OCI-LY3 (cell line): ENCODE measurements around the gene CLTCL1.

Source experiments
- H2AFZ ChIP-seq: fragments of 200-600, 300-600 bp; shearing (Covaris generic); 2 replicates; pipeline ENCODE4 v1.6.0; 2014; ENCODE audit warnings: antibody characterized with exemption, low read depth, low read length
- H3K27ac ChIP-seq: fragments of 200-600, 300-600 bp; sonication (generic); 2 replicates; pipeline ENCODE4 v1.5.1; 2014; ENCODE audit warnings: mild to moderate bottlenecking, low read length, moderate library complexity, mixed read lengths
- H3K27me3 ChIP-seq: fragments of 200-600, 300-600 bp; sonication (generic); 2 replicates; pipeline ENCODE4 v1.6.1; 2014; ENCODE audit warnings: low read depth, low read length, mixed read lengths
- H3K36me3 ChIP-seq: fragments of 200-600, 300-600 bp; sonication (generic); replicated peaks from 2 replicates; pipeline ENCODE3; 2014; ENCODE audit warnings: low read depth, low read length, mixed read lengths
- H3K4me1 ChIP-seq: fragments of 300-600, 200-600 bp; sonication (generic); 2 replicates; pipeline ENCODE4 v1.6.1; 2014; ENCODE audit warnings: low read length, mixed read lengths
- H3K4me2 ChIP-seq: fragments of 200-600, 300-600 bp; sonication (generic); 2 replicates; pipeline ENCODE4 v1.6.1; 2014; ENCODE audit warnings: low read length, mixed read lengths
- H3K4me3 ChIP-seq: fragments of 300-600, 200-600 bp; sonication (generic); 2 replicates; pipeline ENCODE4 v1.5.1; 2014; ENCODE audit warnings: antibody characterized with exemption, mild to moderate bottlenecking, low read length, moderate library complexity
- H3K79me2 ChIP-seq: fragments of 300-600, 200-600 bp; shearing (Covaris generic); 2 replicates; pipeline ENCODE4 v1.6.1; 2014; ENCODE audit warnings: mild to moderate bottlenecking, low read length, mixed read lengths
- H3K9ac ChIP-seq: fragments of 300-600, 200-600 bp; shearing (Covaris generic); 2 replicates; pipeline ENCODE4 v1.6.0; 2014; ENCODE audit warnings: mild to moderate bottlenecking, low read length, moderate library complexity
- H3K9me3 ChIP-seq: fragments of 200-600, 300-600 bp; shearing (Covaris generic); 2 replicates; pipeline ENCODE4 v1.6.1; 2014; ENCODE audit warnings: low read length, mixed read lengths; ENCODE audit not compliant: insufficient read depth
- H4K20me1 ChIP-seq: fragments of 200-600, 300-600 bp; sonication (generic); 2 replicates; pipeline ENCODE4 v1.6.1; 2016; ENCODE audit warnings: low read length, mixed read lengths; ENCODE audit not compliant: insufficient read depth
- EZH2phosphoT487 ChIP-seq: fragments of 200-600 bp; shearing (Covaris generic); IDR thresholded peaks from 2 replicates; pipeline ENCODE4 v1.6.1; 2018; ENCODE audit warnings: antibody characterized with exemption, mixed run types, low read depth
- TF ChIP-seq, protein P1 (sequence below): fragments of 200-600, 300-600 bp; sonication (generic); IDR thresholded peaks from 2 replicates; pipeline ENCODE4 v1.5.1; 2014; ENCODE audit warnings: antibody characterized with exemption, low read length, low read depth

Gene CLTCL1

DNA sequence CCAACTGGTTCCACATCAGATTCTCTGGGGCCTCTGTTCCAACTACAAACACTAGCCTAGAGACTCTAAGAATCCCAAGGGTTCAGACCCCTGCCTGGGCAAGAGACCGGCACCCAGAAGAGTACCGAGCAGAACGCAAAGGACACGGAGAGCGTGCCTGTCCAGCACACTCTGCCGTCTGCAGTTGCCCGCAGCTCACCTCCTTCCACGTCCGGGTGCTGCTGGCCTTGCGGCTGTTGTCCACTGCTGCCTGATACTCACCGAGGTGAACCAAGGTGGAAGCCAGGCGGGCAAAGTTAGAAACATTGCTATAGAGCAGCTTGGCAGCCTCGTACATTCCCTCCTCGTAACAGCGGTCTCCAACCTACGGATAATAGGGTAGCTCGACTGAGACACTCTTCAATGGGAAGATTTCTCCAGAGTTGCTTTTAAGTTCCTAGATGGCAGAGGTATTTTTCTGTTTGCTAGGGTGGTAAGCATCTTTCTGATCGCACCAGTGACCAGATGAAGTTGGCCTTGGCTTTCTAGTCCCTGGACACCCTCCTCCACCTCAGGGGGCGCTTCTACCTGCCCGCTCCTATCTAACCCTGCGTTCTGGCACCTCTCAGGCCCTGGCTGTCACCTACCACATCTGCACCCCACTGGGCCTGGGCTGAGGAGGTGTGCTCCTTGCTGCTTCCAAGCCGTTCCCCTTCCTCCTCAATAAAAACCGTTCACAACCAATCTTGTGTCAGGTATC lies 90.2 kb downstream of the CLTCL1 start:
- no peaks in the 10 kb centered on the region for H3K4me1 ChIP-seq
- H2AFZ ChIP-seq, result no peak overlapping the region
- H3K9ac ChIP-seq, result no peak overlapping the region
- TF ChIP-seq, protein P1, sequence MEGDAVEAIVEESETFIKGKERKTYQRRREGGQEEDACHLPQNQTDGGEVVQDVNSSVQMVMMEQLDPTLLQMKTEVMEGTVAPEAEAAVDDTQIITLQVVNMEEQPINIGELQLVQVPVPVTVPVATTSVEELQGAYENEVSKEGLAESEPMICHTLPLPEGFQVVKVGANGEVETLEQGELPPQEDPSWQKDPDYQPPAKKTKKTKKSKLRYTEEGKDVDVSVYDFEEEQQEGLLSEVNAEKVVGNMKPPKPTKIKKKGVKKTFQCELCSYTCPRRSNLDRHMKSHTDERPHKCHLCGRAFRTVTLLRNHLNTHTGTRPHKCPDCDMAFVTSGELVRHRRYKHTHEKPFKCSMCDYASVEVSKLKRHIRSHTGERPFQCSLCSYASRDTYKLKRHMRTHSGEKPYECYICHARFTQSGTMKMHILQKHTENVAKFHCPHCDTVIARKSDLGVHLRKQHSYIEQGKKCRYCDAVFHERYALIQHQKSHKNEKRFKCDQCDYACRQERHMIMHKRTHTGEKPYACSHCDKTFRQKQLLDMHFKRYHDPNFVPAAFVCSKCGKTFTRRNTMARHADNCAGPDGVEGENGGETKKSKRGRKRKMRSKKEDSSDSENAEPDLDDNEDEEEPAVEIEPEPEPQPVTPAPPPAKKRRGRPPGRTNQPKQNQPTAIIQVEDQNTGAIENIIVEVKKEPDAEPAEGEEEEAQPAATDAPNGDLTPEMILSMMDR, result no peak
- TF ChIP-seq EZH2phosphoT487, result no peak
- H3K27me3 ChIP-seq, result peaks cover 4% of the 10 kb centered on the region; the same call in 1 of the 2 replicates
- no peaks in the 10 kb centered on the region for H3K79me2 ChIP-seq
- no peaks in the 10 kb centered on the region for H3K36me3 ChIP-seq
- H3K4me2 ChIP-seq, result no peak overlapping the region
- no peak overlapping the region for H3K27ac ChIP-seq
- H3K9me3 ChIP-seq, result no peaks in the 10 kb centered on the region
- no peaks in the 10 kb centered on the region for H4K20me1 ChIP-seq
- H3K4me3 ChIP-seq, result no peak overlapping the region

DNA sequence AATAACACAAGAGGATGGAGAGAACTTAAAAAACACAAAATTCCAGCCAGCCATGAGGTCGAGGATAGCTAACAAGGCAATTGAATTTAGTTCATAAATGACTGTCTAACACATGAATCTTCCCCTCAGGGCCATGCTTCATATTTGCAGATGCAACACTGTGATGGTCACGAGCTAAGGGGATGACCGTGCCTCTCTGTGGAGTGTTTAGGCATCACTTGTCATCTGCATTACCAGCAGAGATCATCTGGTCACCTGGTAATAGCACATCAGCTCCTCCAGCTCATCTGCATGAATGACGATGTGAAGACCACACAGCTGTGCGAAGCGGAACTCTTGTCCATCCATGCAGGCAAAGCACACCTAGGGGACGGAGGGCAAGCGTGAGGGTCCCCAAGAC lies 92.0 kb downstream of the CLTCL1 start:
- H3K4me3 ChIP-seq, result no peak overlapping the region
- H2AFZ ChIP-seq, result no peak overlapping the region
- no peaks in the 10 kb centered on the region for H4K20me1 ChIP-seq
- H3K9ac ChIP-seq, result no peak overlapping the region
- H3K4me2 ChIP-seq, result no peak overlapping the region
- H3K27me3 ChIP-seq, result peaks cover 4% of the 10 kb centered on the region; the same call in 1 of the 2 replicates
- H3K36me3 ChIP-seq, result no peaks in the 10 kb centered on the region
- no peak overlapping the region for H3K27ac ChIP-seq
- no peaks in the 10 kb centered on the region for H3K9me3 ChIP-seq
- no peaks in the 10 kb centered on the region for H3K79me2 ChIP-seq
- no peaks in the 10 kb centered on the region for H3K4me1 ChIP-seq
- TF ChIP-seq, protein P1, result no peak
- no peak for TF ChIP-seq EZH2phosphoT487

DNA sequence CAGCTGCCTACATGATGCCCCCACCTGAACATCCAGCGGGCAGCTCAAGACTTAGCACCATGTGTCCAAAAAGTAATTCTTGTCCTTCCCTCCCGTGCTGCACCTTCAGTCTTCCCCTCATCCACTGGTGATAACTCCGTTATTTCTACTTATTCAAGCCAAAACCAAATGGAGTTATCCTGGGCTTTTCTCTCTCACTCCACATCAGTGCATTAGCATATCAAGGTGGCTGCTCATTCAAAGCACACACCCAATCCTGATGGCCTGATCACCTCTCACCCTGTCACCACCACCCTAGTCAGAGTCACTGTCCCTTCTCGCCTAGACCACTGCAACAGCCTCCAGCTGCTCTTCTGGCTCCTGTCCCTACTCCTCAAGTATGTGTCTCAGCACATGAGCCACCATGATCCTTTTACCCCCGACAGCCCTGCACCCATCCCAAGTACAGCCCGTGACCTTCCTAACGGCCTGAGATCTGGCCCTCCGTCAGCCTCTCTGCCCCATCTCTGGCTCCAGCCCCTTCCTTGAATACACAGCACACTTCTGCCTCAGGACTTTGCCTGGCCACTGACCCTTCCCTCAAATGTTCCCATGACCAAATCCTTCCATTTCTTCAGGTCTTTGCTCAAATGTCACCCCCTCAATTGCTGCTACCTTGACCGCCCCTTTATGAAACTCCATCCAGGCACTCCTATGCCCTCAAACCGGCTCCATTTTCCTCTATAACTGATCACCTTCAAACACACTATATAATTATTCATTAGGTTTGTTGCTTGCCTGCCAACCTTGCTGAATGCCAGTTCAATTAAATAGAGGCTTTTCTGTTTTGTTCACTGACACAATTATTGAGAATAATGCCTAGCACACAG lies 93.3 kb downstream of the CLTCL1 start:
- TF ChIP-seq, protein P1, result no peak
- no peak for TF ChIP-seq EZH2phosphoT487
- Histone ChIP-seq H3K27me3 (no peaks in the 10 kb centered on the region), H4K20me1 (no peaks in the 10 kb centered on the region), H3K4me2 (no peak overlapping the region), H3K9ac (no peak overlapping the region), H3K27ac (no peak overlapping the region), H3K9me3 (no peaks in the 10 kb centered on the region), H3K4me3 (no peak overlapping the region), H2AFZ (no peak overlapping the region), H3K36me3 (no peaks in the 10 kb centered on the region), H3K4me1 (no peaks in the 10 kb centered on the region), H3K79me2 (no peaks in the 10 kb centered on the region)

DNA sequence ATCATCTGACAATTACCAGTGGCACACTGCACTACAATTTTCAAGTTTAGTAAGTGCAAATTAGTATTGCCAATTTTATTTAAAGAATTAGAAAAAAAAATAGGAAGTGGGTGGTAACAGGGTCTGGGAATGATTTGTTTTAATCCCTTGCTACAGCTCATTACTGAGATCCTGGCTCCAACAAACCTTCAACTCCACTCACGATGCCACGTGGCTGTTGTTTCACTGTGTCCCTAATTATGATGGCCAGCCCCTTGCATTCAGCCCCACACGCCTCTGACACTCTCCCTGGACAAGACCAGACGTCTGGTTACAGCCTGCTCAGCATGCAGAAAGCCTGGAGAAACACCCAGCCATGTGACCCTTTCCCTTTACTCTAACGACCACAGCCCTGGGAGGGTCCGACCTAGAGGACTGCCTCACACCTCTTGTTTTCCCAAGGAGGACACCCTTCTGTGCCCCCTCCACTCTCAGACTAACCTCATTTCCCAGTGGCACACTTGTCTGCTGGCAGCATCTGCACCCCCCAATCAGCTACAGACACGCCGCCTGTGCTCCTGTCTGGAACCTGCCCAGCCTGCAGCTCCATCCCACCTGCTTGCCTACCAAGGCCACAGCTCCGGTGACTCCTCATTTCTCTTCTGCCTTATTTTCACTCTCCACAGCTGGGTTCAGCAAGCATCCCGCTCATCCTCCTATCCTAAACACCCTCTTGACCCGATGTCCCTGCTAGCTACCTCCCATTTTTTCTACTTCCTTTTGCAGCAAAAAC lies 94.5 kb downstream of the CLTCL1 start:
- H3K4me2 ChIP-seq, result no peak overlapping the region
- H3K36me3 ChIP-seq, result no peaks in the 10 kb centered on the region
- no peak overlapping the region for H3K4me3 ChIP-seq
- H3K9me3 ChIP-seq, result no peaks in the 10 kb centered on the region
- TF ChIP-seq EZH2phosphoT487, result no peak
- TF ChIP-seq, protein P1, result no peak
- no peak overlapping the region for H2AFZ ChIP-seq
- H3K9ac ChIP-seq, result no peak overlapping the region
- no peak overlapping the region for H3K27ac ChIP-seq
- H3K27me3 ChIP-seq, result no peaks in the 10 kb centered on the region
- H3K79me2 ChIP-seq, result no peaks in the 10 kb centered on the region
- no peaks in the 10 kb centered on the region for H3K4me1 ChIP-seq
- H4K20me1 ChIP-seq, result no peaks in the 10 kb centered on the region
